GM12891 (cell line): ENCODE data around the gene VPS37D.

Source experiments
- POLR2A ChIP-seq: IDR thresholded peaks from 2 replicates; pipeline ENCODE4 v1.6.1; 2011; ENCODE audit warnings: low read depth, low read length, control low read depth
- POU2F2 ChIP-seq: IDR thresholded peaks from 2 replicates; pipeline ENCODE4 v1.6.1; 2011; ENCODE audit warnings: low read depth, mild to moderate bottlenecking, control low read depth, low read length, moderate library complexity
- SPI1 ChIP-seq: IDR thresholded peaks from 2 replicates; pipeline ENCODE4 v1.6.1; 2011; ENCODE audit warnings: low read depth, low read length, control low read depth

DNA sequence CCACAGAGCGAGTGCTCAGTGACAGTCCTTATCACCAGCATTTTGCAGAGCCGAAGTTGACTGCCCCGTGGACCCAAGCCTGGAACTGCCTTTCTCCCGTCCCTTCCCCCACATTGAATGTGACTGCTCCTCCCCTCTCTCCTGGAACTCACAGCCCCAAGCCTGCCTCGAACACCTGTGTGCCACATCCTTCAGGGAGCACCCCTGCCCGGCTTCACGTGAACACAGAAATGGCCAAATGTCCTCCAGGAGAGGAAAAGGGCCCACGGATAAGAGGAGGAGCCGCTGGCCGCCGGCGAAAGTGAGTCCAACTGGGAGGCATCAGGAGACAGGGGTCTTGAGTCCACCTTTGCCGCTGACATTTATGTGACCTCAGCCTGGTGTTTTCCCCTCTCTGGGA is 35.6 kb downstream of the VPS37D start:
- TF ChIP-seq SPI1 (no peak), POU2F2 (no peak), POLR2A (no peak)
